Activated CD8-positive, alpha-beta T cell treated with anti-CD3 and anti-CD28 coated beads, Interleukin-2, amount 10 ng/mL, durations not matched to agents 7 days and 5 days (primary cell): ENCODE measurements around the gene ZNF613. TPM values are rescaled to one million over a fixed set of nuclear protein-coding genes. Genes with fewer than 3 reads are reported as not detected.
"Not testable (repeated sequence)": the region's sequence is repeated elsewhere in the genome, so short reads cannot be mapped to it uniquely, and the experiment has no call there.

Experiments
- ATAC-seq: fragments of 150-1000 bp; cut with Tn5 transposase; one replicate; pipeline ENCODE4 v1.10.0; 2021; ENCODE audit warnings: moderate library complexity
- CTCF ChIA-PET: fragments of 350-600 bp; sonication (Branson Sonifier 250); formaldehyde crosslinking; loops from one replicate; lab custom pipeline; 2021; ENCODE audit warnings: antibody characterized with exemption; lab: Charles Lee
- POLR2A ChIA-PET: fragments of 350-600 bp; sonication (Branson Sonifier 250); formaldehyde crosslinking; loops from one replicate; lab custom pipeline; 2021; ENCODE audit warnings: antibody characterized with exemption; lab: Charles Lee
- DNase-seq: peaks from one replicate; pipeline ENCODE4 v3.0.0-alpha.2; 2020
- H3K27ac Mint-ChIP-seq: one replicate; pipeline ENCODE4 v1.8.0; 2021; ENCODE audit warnings: mild to moderate bottlenecking, mixed read lengths
- H3K27me3 Mint-ChIP-seq: one replicate; pipeline ENCODE4 v1.8.0; 2021; ENCODE audit warnings: low read depth, mixed read lengths
- H3K36me3 Mint-ChIP-seq: one replicate; pipeline ENCODE4 v1.8.0; 2021; ENCODE audit warnings: low read depth, mixed read lengths
- H3K4me1 Mint-ChIP-seq: one replicate; pipeline ENCODE4 v1.8.0; 2021; ENCODE audit warnings: low read depth, mixed read lengths
- H3K4me3 Mint-ChIP-seq: one replicate; pipeline ENCODE4 v1.8.0; 2021; ENCODE audit warnings: mild to moderate bottlenecking, mixed read lengths
- H3K9me3 Mint-ChIP-seq: one replicate; pipeline ENCODE4 v1.8.0; 2022; ENCODE audit warnings: mixed read lengths; ENCODE audit not compliant: insufficient read depth
- total RNA-seq, 2 experiments: library from RNA; stranded (reverse); gene quantifications; one replicate each; pipeline ENCODE4 v1.2.3, GENCODE V29; 2021

ZNF613 gene
- total RNA-seq, 2 experiments from 2014 or later: 6.3 to 8.2 TPM

GRCh38 chr19:51980116-51980736, 53.0 kb downstream of the ZNF613 start:
- no peak overlapping the region for H3K4me3 Mint-ChIP-seq
- POLR2A ChIA-PET: no interaction called here
- H3K36me3 Mint-ChIP-seq: peaks cover 74% of the 10 kb centered on the region
- H3K4me1 Mint-ChIP-seq: peaks cover 10% of the 10 kb centered on the region
- no peak for DNase-seq
- no peak for ATAC-seq
- no peak overlapping the region for H3K27ac Mint-ChIP-seq
- H3K27me3 Mint-ChIP-seq: no peaks in the 10 kb centered on the region
- peaks cover 59% of the 10 kb centered on the region for H3K9me3 Mint-ChIP-seq
- CTCF ChIA-PET: no interaction called here

GRCh38 chr19:51980926-51981325, 53.7 kb downstream of the ZNF613 start:
- Mint-ChIP-seq H3K36me3 (peaks cover 78% of the 10 kb centered on the region), H3K9me3 (peaks cover 61% of the 10 kb centered on the region), H3K4me1 (peaks cover 13% of the 10 kb centered on the region)
- H3K27ac Mint-ChIP-seq, CTCF ChIA-PET, H3K4me3 Mint-ChIP-seq, DNase-seq, H3K27me3 Mint-ChIP-seq, POLR2A ChIA-PET, ATAC-seq: not testable (repeated sequence)

- no peak overlapping the region for H3K4me3 Mint-ChIP-seq
- H3K27ac Mint-ChIP-seq: no peak overlapping the region
- CTCF ChIA-PET: no interaction called here
- ATAC-seq (no peak), DNase-seq (no peak)
- POLR2A ChIA-PET: no interaction called here
- peaks cover 22% of the 10 kb centered on the region for H3K4me1 Mint-ChIP-seq
- H3K9me3 Mint-ChIP-seq: peaks cover 62% of the 10 kb centered on the region
- no peaks in the 10 kb centered on the region for H3K27me3 Mint-ChIP-seq
- H3K36me3 Mint-ChIP-seq: peaks cover 74% of the 10 kb centered on the region
These were observed 56.1 kb downstream of the ZNF613 start for GRCh38 chr19:51983361-51983760.

GRCh38 chr19:51986309-51987291, 59.3 kb downstream of the ZNF613 start, which contains the start of gene ZNF350:
Gene ZNF350, minus strand, starts transcription at chr19:51986840. Its CDS starts 12,480 bp downstream, at chr19:51974360.
- H3K4me1 Mint-ChIP-seq: peaks cover 14% of the 10 kb centered on the region
- ATAC-seq (peak; percentile 98), DNase-seq (peak; percentile 95)
- H3K4me3 Mint-ChIP-seq: peak within 1 kb of the TSS; percentile 94
- ChIA-PET CTCF (no interaction called here), POLR2A (interaction anchor here (1.6 kb wide), 1 partner anchor 21 kb away, joined by 5 read pairs; the partner anchor contains the start of gene ZNF615)
- H3K36me3 Mint-ChIP-seq: peaks cover 58% of the 10 kb centered on the region
- H3K27me3 Mint-ChIP-seq: no peaks in the 10 kb centered on the region
- H3K27ac Mint-ChIP-seq: peak within 1 kb of the TSS; percentile 94
- peaks cover 49% of the 10 kb centered on the region for H3K9me3 Mint-ChIP-seq

- ATAC-seq: no peak
- DNase-seq: no peak
- H3K4me1 Mint-ChIP-seq: no peaks in the 10 kb centered on the region
- peaks cover 77% of the 10 kb centered on the region for H3K36me3 Mint-ChIP-seq
- ChIA-PET CTCF (no interaction called here), POLR2A (no interaction called here)
- peaks cover 77% of the 10 kb centered on the region for H3K9me3 Mint-ChIP-seq
- H3K27me3 Mint-ChIP-seq: no peaks in the 10 kb centered on the region
- no peak overlapping the region for H3K4me3 Mint-ChIP-seq
- no peak overlapping the region for H3K27ac Mint-ChIP-seq
These were observed 66.2 kb downstream of the ZNF613 start for GRCh38 chr19:51993422-51993821.

- ChIA-PET POLR2A (no interaction called here), CTCF (no interaction called here)
- no peak overlapping the region for H3K27ac Mint-ChIP-seq
- peaks cover 77% of the 10 kb centered on the region for H3K36me3 Mint-ChIP-seq
- DNase-seq (no peak), ATAC-seq (no peak)
- H3K27me3 Mint-ChIP-seq: no peaks in the 10 kb centered on the region
- peaks cover 72% of the 10 kb centered on the region for H3K9me3 Mint-ChIP-seq
- no peak overlapping the region for H3K4me3 Mint-ChIP-seq
- no peaks in the 10 kb centered on the region for H3K4me1 Mint-ChIP-seq
These were observed 66.9 kb downstream of the ZNF613 start for GRCh38 chr19:51994048-51994644.

Other genes starting within 250 kb of the ZNF613 start
- gene SPACA6, start 234.1 kb upstream of the ZNF613 start, total RNA-seq: 1 to 10 TPM; 1.2 to 2.2 TPM
- not detected for gene HAS1, start 203.5 kb upstream of the ZNF613 start, total RNA-seq
- gene FPR1, start 175.6 kb upstream of the ZNF613 start, total RNA-seq: not detected
- gene FPR2, start 166.3 kb upstream of the ZNF613 start, total RNA-seq: not detected
- gene FPR3, start 132.3 kb upstream of the ZNF613 start, total RNA-seq: not detected
- 1 to 10 TPM; 6.0 to 7.6 TPM for gene ZNF577, start 39.5 kb upstream of the ZNF613 start, total RNA-seq
- gene ZNF649, start 22.5 kb upstream of the ZNF613 start, total RNA-seq: 10 to 100 TPM; 10.9 to 11.2 TPM
- gene ZNF350, start 59.4 kb downstream of the ZNF613 start, total RNA-seq: 10 to 100 TPM; 11.8 to 13.7 TPM
- 1 to 10 TPM; 7.8 to 8.6 TPM for gene ZNF615, start 80.7 kb downstream of the ZNF613 start, total RNA-seq
- 10 to 100 TPM in 1 of 2 experiments, 1 to 10 TPM in 1; 9.8 to 11.7 TPM for gene ZNF614, start 100.9 kb downstream of the ZNF613 start, total RNA-seq
- gene ZNF432, start 121.4 kb downstream of the ZNF613 start, total RNA-seq: 10 to 100 TPM; 15.6 to 16.0 TPM
- gene ZNF841, start 168.3 kb downstream of the ZNF613 start, total RNA-seq: 10 to 100 TPM; 26.2 to 28.0 TPM
- 1 to 10 TPM; 6.2 to 8.4 TPM for gene ZNF616, start 212.5 kb downstream of the ZNF613 start, total RNA-seq
- gene ZNF836, start 244.1 kb downstream of the ZNF613 start, total RNA-seq: 10 to 100 TPM; 15.5 to 18.7 TPM